Adrenal gland (tissue), 5 donors: ENCODE data around the gene PRKCZ.

Experiments
- CTCF ChIP-seq, 6 experiments: fragments of 450-650 bp in 4 of 6; fragments of 200-600 bp in 2 of 6; sonication (generic) in 1 of 6; IDR thresholded peaks; 1 replicate in 5 of 6; 2 replicates in 1 of 6; pipeline versions ENCODE4 v1.5.1 to v1.8.0; 2016 to 2021; ENCODE audit warnings: antibody characterized with exemption in 6 of 6, mild to moderate bottlenecking in 2 of 6, moderate library complexity in 1 of 6
- POLR2A ChIP-seq, 2 donors: fragments of 450-650 bp; IDR thresholded peaks; one replicate each; pipeline ENCODE4 v1.6.1; 2017; ENCODE audit warnings: antibody characterized with exemption in 2 of 2, mild to moderate bottlenecking in 2 of 2, moderate library complexity in 1 of 2
- donor health status: DM: no; HTN: no; CAD: no.

- TF ChIP-seq POLR2A (IDR thresholded peaks at IDR 0.05) (no peak), CTCF (IDR thresholded peaks at IDR 0.05) (no peak)
Observed at GRCh38 chr1:2200308-2200943, 150.2 kb downstream of the PRKCZ start.
